Endothelial cell of umbilical vein (primary cell): Measurements from ENCODE around the gene CD5L. TPM values are rescaled to one million over a fixed set of nuclear protein-coding genes. Genes with fewer than 3 reads are reported as not detected.

Source experiments
- BruUV-seq: library from RNA; stranded (reverse); fragments of 400-500 nt; replicated peaks from 2 replicates; lab custom pipeline; 2021; lab: Mats Ljungman, UMichigan
- CTCF ChIA-PET: fragments of 300-600, 350-600 bp; sonication (Branson Sonifier 250); formaldehyde crosslinking; loops from one replicate; lab custom pipeline; 2021; ENCODE audit warnings: antibody characterized with exemption, inconsistent platforms; lab: Charles Lee
- POLR2A ChIA-PET: fragments of 300-600, 350-600 bp; sonication (Branson Sonifier 250); formaldehyde crosslinking; loops from one replicate; lab custom pipeline; 2021; ENCODE audit warnings: antibody characterized with exemption, inconsistent platforms; lab: Charles Lee
- DNase-seq: peaks from one replicate; pipeline ENCODE4 v3.0.0-alpha.2; 2011; ENCODE audit warnings: low read depth, low spot score
- FAIRE-seq: peaks from 2 replicates; lab custom pipeline; 2011; peaks lifted over from hg19 to GRCh38; lab: Jason Lieb, UNC
- H2AFZ ChIP-seq: 2 replicates; pipeline ENCODE4 v1.6.0; 2012; ENCODE audit warnings: low read depth, low read length, control low read depth, inconsistent platforms
- H3K27ac ChIP-seq: 2 replicates; pipeline ENCODE4 v1.5.1; 2011; ENCODE audit warnings: low read depth, mild to moderate bottlenecking, control low read depth, low read length, moderate library complexity; ENCODE audit not compliant: insufficient read depth
- H3K27me3 ChIP-seq, 2 experiments: 2 replicates each; pipeline versions ENCODE4 v1.6.0 to v1.6.1; 2011; ENCODE audit warnings: low read length in 2 of 2, mixed read lengths in 1 of 2; ENCODE audit not compliant: control insufficient read depth in 2 of 2, insufficient read depth in 2 of 2
- H3K36me3 ChIP-seq, 2 experiments: 2 replicates in 1 of 2; 3 replicates in 1 of 2; pipeline ENCODE4 v1.5.1; 2011; ENCODE audit warnings: low read length in 2 of 2, mild to moderate bottlenecking in 1 of 2, moderate library complexity in 1 of 2; ENCODE audit not compliant: control insufficient read depth in 2 of 2, insufficient read depth in 2 of 2; ENCODE audit errors: extremely low read depth in 1 of 2
- H3K4me1 ChIP-seq: 3 replicates; pipeline ENCODE4 v1.5.1; 2011; ENCODE audit warnings: mild to moderate bottlenecking, low read length; ENCODE audit not compliant: control insufficient read depth, insufficient read depth; ENCODE audit errors: extremely low read depth
- H3K4me2 ChIP-seq: 2 replicates; pipeline ENCODE4 v1.6.1; 2011; ENCODE audit warnings: low read length, control low read depth, mixed read lengths; ENCODE audit not compliant: insufficient read depth
- H3K4me3 ChIP-seq, 3 experiments: fragments of 200-600 bp in 1 of 3; sonication (generic), shearing (Covaris generic) in 1 of 3; replicated peaks in 1 of 3; 2 replicates each; pipeline ENCODE4 v1.5.1; 2011 to 2016; ENCODE audit warnings: control low read depth in 3 of 3, low read length in 3 of 3, mild to moderate bottlenecking in 2 of 3, inconsistent platforms in 1 of 3, low read depth in 1 of 3, moderate library complexity in 1 of 3; ENCODE audit not compliant: insufficient read depth in 1 of 3
- H3K79me2 ChIP-seq: 2 replicates; pipeline ENCODE4 v1.6.0; 2012; ENCODE audit warnings: low read length, inconsistent platforms; ENCODE audit not compliant: control insufficient read depth, insufficient read depth
- H3K9ac ChIP-seq: replicated peaks from 2 replicates; pipeline ENCODE3; 2011; ENCODE audit warnings: low read length, control low read depth; ENCODE audit not compliant: insufficient read depth; ENCODE audit errors: extremely low read depth
- H3K9me1 ChIP-seq: replicated peaks from 3 replicates; pipeline ENCODE4 v1.6.0; 2011; ENCODE audit warnings: mild to moderate bottlenecking, low read length; ENCODE audit not compliant: control insufficient read depth, insufficient read depth; ENCODE audit errors: extremely low read depth
- H3K9me3 ChIP-seq: replicated peaks from 2 replicates; pipeline ENCODE4 v1.5.1; 2012; ENCODE audit warnings: low read length, inconsistent platforms; ENCODE audit not compliant: control insufficient read depth, insufficient read depth
- H4K20me1 ChIP-seq: replicated peaks from 2 replicates; pipeline ENCODE3; 2011; ENCODE audit warnings: mild to moderate bottlenecking, low read length; ENCODE audit not compliant: control insufficient read depth, insufficient read depth; ENCODE audit errors: extremely low read depth
- CTCF ChIP-seq, 2 donors: IDR thresholded peaks; 1 replicate in 1 of 2; 2 replicates in 1 of 2; pipeline ENCODE4 v1.5.1; 2011; ENCODE audit warnings: low read length in 2 of 2, mild to moderate bottlenecking in 2 of 2, moderate library complexity in 2 of 2, control low read depth in 1 of 2, inconsistent platforms in 1 of 2, low read depth in 1 of 2; ENCODE audit not compliant: insufficient read depth in 1 of 2; ENCODE audit errors: extremely low read depth in 1 of 2
- EZH2 ChIP-seq: IDR thresholded peaks from 2 replicates; pipeline ENCODE4 v1.6.1; 2012; ENCODE audit warnings: borderline replicate concordance, low read depth, mild to moderate bottlenecking, moderate library complexity, low read length, inconsistent platforms; ENCODE audit not compliant: severe bottlenecking
- FOS ChIP-seq: IDR thresholded peaks from 2 replicates; pipeline ENCODE4 v1.6.1; 2011; ENCODE audit warnings: mild to moderate bottlenecking, low read length, moderate library complexity, borderline replicate concordance; ENCODE audit not compliant: insufficient read depth
- GATA2 ChIP-seq: IDR thresholded peaks from 2 replicates; pipeline ENCODE4 v1.7.0; 2011; ENCODE audit warnings: low read depth, mild to moderate bottlenecking, moderate library complexity, mixed read lengths, low read length; ENCODE audit not compliant: insufficient read length, insufficient read depth
- JUN ChIP-seq: IDR thresholded peaks from 2 replicates; pipeline ENCODE4 v1.6.1; 2011; ENCODE audit warnings: borderline replicate concordance, low read depth; ENCODE audit not compliant: insufficient read length, insufficient read depth
- MAX ChIP-seq: IDR thresholded peaks from 2 replicates; pipeline ENCODE4 v1.6.1; 2011; ENCODE audit not compliant: insufficient read depth, insufficient read length
- MYC ChIP-seq: IDR thresholded peaks from one replicate; pipeline ENCODE4 v1.6.1; 2011; ENCODE audit warnings: mild to moderate bottlenecking, low read depth, low read length
- POLR2A ChIP-seq: IDR thresholded peaks from 2 replicates; pipeline ENCODE4 v1.6.1; 2012; ENCODE audit warnings: low read depth, mild to moderate bottlenecking, control low read depth, low read length
- POLR2AphosphoS5 ChIP-seq: IDR thresholded peaks from 2 replicates; pipeline ENCODE4 v1.6.1; 2012; ENCODE audit warnings: low read depth, mild to moderate bottlenecking, control low read depth, low read length, moderate library complexity; ENCODE audit not compliant: insufficient read depth
- dilution Hi-C: fragments of 300-500 bp; cut with MboI; formaldehyde crosslinking; loops from one replicate; pipeline ENCODE4 v1.15.0; 2019; ENCODE audit warnings: low sequenced_read_pairs; ENCODE audit not compliant: extremely low pct_ligation_motif_present
- intact Hi-C: fragments of 100-400 bp; cut with micrococcal nuclease; formaldehyde crosslinking; loops from one replicate; pipeline ENCODE4 v1.10.0; 2022
- polyA plus RNA-seq, 4 experiments: library from polyadenylated mRNA; depleted of rRNA in 3 of 4; stranded (reverse) in 3 of 4; unstranded in 1 of 4; fragments of >200 nt; gene quantifications; 2 replicates each; pipeline versions ENCODE4 v1.2.1 to v1.2.3, GENCODE V29; 2011 to 2012; ENCODE audit warnings: missing spikeins in 1 of 4
- total RNA-seq: library from RNA; stranded (reverse); gene quantifications from 2 replicates; pipeline ENCODE4 v1.2.3, GENCODE V29; 2021

Gene CD5L
- total and polyA plus RNA-seq, 2 donors (not counting 3 experiments of a cell fraction or from before 2014, with no cell fraction given), result not detected

- no peaks in the 10 kb centered on the region for H3K9me3 ChIP-seq
- intact Hi-C loops (no loop called here), dilution Hi-C loops (no loop called here)
- H3K36me3 ChIP-seq, result no peaks in the 10 kb centered on the region
- H3K4me2 ChIP-seq, result no peak overlapping the region
- TF ChIP-seq JUN (no peak), GATA2 (no peak), MYC (no peak), MAX (no peak), CTCF (IDR thresholded peaks at IDR 0.05; ENCODE audit: extremely low read depth in 1 of 2, insufficient read depth in 1 of 2, low read depth in 1 of 2, low read length in 2 of 2) (no peak), POLR2AphosphoS5 (no peak), EZH2 (no peak), POLR2A (no peak), FOS (no peak)
- no peaks in the 10 kb centered on the region for H3K27me3 ChIP-seq
- no peaks in the 10 kb centered on the region for H3K79me2 ChIP-seq
- CTCF ChIA-PET, result no interaction called here
- H4K20me1 ChIP-seq, result no peaks in the 10 kb centered on the region
- POLR2A ChIA-PET, result no interaction called here
- no peaks in the 10 kb centered on the region for H3K4me1 ChIP-seq
- DNase-seq (no peak), FAIRE-seq (no peak)
- H2AFZ ChIP-seq, result no peak overlapping the region
- no TSS peak for BruUV-seq
- H3K4me3 ChIP-seq, result no peak overlapping the region
- no peak overlapping the region for H3K9ac ChIP-seq
- H3K27ac ChIP-seq, result no peak overlapping the region
- no peaks in the 10 kb centered on the region for H3K9me1 ChIP-seq
Observed at GRCh38 chr1:157849229-157849875, 7.7 kb upstream of the CD5L start.
